Right ventricle myocardium superior (tissue), 1 donor: ENCODE data around the gene DPP9. TPM values are rescaled to one million over a fixed set of nuclear protein-coding genes. Genes with fewer than 3 reads are reported as not detected.
"Not testable (repeated sequence)": the region's sequence is repeated elsewhere in the genome, so short reads cannot be mapped to it uniquely, and the experiment has no call there.

ENCODE experiments used
- ATAC-seq: fragments of 200-7000 bp; cut with Tn5 transposase; one replicate; pipeline ENCODE4 v1.9.1; 2020; ENCODE audit warnings: mild to moderate bottlenecking; ENCODE audit not compliant: poor library complexity
- DNase-seq: peaks from one replicate; pipeline ENCODE4 v3.0.0-alpha.2; 2020
- intact Hi-C: fragments of 100-400 bp; cut with DNase I; formaldehyde crosslinking; loops from one replicate; pipeline ENCODE4 v1.11.2; 2022
- total RNA-seq: library from RNA; stranded (reverse); fragmentation: NEBNext Ultra II Directional; extraction: Animal tissue kit (Norgen Biotek cat#: 25700); gene quantifications from one replicate; pipeline ENCODE4 v1.2.1, GENCODE V29; 2021
- donor health status: DM: no; HTN: yes; CAD: no; lungs with severe emphysema.

DPP9 gene
- total RNA-seq, 1 donor from 2014 or later, result 54.0 TPM

- no peak for ATAC-seq
- intact Hi-C loops, result no loop called here
These were observed 8.0 kb downstream of the DPP9 start for GRCh38 chr19:4715529-4716221.

DNA sequence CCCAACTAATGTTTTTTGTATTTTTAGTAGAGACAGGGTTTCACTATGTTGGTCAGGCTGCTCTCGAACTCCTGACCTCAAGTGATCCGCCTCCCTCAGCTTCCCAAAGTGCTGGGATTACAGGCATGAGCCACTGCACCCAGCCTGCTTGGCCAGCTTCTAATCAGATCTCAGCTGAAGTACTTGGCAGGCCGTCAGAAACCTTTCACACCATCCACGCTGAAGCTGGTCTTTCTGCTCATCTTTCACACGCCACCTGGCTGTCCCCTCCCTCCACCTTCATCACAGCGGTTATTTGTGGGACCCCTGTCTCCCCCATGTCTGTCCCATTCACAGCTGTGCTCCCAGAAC, 8.5 kb downstream of the DPP9 start:
- intact Hi-C loops, ATAC-seq, DNase-seq: not testable (repeated sequence)

More at GRCh38 chr19:4715529-4716221, 8.0 kb downstream of the DPP9 start:
- DNase-seq, result peak; percentile 63

DNA sequence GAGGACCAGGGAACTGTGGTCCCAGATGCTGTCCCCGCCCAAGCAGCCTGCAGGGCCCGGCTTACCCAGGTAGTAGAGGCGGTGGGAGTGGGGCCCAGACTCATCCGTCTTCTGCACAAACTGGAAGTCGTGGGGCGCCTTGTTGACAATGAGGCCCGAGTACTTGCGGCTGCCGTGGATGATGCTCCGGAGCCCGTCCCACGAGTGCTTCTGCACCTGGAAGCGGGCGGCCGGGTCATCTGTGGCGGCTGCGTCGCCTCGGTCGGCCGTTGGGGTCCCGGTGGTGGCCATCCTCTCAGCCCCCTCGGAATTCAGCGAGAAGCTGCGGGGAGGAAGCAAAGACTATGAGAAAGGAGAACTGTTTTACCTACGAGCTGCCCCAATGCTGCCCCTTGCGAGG, 9.6 kb downstream of the DPP9 start:
- no peak for DNase-seq
- intact Hi-C loops, result no loop called here
- ATAC-seq, result no peak

GRCh38 chr19:4713384-4713951, 10.2 kb downstream of the DPP9 start:
- ATAC-seq, result peak; percentile 56
- peak; percentile 84 for DNase-seq
- intact Hi-C loops, result no loop called here

- intact Hi-C loops, result no loop called here
- DNase-seq, result no peak
These were observed 10.9 kb downstream of the DPP9 start for GRCh38 chr19:4712771-4713170.

GRCh38 chr19:4711211-4711610, 12.4 kb downstream of the DPP9 start:
- intact Hi-C loops, result no loop called here
- no peak for DNase-seq
- no peak for ATAC-seq

More at GRCh38 chr19:4712771-4713170, 10.9 kb downstream of the DPP9 start:
- ATAC-seq, result no peak

- intact Hi-C loops, result no loop called here
- DNase-seq (no peak), ATAC-seq (no peak)
These were observed 13.4 kb downstream of the DPP9 start for GRCh38 chr19:4710281-4710600.

DNA sequence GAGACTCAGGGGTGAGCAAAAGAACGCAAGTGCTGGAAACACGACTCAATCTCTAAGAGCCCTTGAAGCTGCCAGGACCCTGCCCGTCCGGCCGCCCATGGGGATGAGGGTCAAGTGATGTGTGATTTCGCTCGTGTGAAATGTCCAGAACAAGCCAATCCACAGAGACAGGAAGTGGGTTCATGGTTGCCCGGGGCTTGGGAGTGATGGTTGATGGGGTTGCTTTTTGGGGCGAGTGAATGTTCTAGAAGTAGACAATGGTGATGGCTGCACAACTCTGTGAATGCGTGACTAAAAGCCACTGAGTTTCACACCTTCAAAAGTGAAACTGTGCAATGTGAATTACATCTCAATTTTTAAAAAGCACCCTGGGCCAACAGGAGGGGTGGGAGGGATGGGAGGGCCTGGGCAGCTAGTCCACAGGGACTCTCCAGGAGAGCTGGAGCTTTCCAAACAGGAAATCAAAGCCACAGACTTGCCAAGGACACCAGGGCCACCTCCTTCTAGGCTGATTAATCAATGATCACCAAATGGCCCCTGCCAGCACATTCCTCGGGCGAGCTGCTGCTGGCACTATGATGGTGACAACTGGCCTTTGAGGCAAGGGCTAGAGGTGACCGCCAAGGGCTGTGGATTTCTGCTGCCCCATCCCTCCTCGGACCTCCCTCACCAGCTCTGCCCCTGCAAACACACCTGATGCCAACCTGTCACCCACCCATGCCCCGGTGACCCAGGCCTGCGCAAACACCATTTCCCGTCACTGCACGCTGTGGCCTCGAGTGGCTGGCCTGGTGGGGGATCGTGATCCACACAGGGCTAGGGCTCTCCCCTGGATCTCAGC, 14.0 kb downstream of the DPP9 start:
- intact Hi-C loops, result no loop called here
- DNase-seq (no peak), ATAC-seq (peak; percentile 29)

GRCh38 chr19:4707956-4708650, 15.5 kb downstream of the DPP9 start:
- ATAC-seq (peak; percentile 76), DNase-seq (peak; percentile 75)
- intact Hi-C loops, result no loop called here

DNA sequence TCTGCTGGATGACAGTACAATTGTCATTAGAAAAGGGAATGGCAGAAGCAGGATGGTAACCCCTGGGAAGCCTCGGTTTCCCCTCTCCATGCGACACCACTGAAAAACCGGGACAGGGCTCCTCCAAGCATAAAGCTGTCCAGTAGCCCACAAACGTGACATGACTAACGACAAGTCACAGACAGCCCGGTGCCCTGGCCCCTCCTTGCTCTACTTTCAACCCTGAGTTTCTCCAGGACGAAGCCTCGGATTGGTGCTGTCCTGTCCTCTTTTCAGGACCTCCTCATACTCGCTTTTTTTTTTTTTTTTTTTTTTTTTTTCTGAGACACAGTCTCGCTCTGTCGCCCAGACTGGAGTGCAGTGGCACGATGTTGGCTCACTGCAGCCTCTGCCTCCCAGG, 16.3 kb downstream of the DPP9 start:
- intact Hi-C loops, result no loop called here
- ATAC-seq, result peak; percentile 41
- no peak for DNase-seq

GRCh38 chr19:4705413-4706131, 18.1 kb downstream of the DPP9 start:
- DNase-seq (peak; percentile 67), ATAC-seq (peak; percentile 5)
- intact Hi-C loops, result no loop called here

DNA sequence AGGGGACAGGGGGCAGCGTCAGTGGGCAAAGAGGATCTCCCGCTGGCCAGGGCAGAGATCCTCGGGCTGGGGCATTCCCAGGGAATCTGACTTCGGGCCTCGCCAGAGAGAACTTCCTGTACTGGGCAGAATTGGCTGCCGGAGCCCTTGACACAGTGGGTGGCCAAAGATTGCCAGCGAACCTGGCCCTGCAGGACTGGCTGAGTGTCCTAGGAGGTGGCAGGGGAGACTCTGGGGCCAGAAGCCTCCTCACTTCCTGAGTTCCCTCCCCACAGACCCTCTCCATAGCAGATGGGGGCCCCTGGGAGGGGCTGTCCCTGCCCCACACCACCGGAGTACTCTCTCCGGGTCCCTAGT, 19.3 kb downstream of the DPP9 start:
- DNase-seq, result no peak
- intact Hi-C loops, result no loop called here
- ATAC-seq, result no peak

DNA sequence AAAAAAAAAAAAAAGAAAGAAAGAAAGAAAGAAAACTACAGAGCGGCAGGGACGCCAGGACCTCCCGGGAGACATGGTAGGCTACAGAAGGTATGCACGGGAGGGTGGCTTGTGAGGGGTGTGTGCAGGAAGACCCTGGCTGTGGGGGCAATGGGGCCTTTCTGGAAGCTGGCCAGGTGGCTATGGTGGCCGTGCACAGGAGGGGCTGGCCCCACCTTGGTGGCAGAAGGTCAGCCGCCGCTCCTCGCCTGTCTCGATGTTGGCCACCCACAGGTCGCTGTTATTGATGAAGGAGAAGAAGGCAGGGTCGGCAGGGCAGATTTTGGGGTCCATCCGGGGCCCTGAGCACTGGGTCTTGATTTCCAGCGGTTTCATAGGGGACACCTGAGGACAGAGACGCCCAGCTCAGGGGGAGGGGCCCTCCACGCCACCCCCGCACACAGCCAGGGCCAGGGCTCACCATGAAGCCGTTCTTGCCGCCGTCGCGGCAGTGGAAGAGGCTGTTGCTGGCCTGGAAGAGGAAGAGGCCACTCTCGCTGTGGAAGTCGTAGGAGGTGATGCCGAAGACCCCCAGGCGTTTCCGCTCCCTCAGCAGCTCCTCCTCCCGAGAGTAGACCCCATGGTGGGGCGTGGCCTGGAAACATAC, 19.8 kb downstream of the DPP9 start:
- intact Hi-C loops, result no loop called here
- DNase-seq, result no peak
- no peak for ATAC-seq

GRCh38 chr19:4702764-4703163, 20.9 kb downstream of the DPP9 start:
- intact Hi-C loops, result no loop called here
- no peak for ATAC-seq
- DNase-seq, result no peak

GRCh38 chr19:4701557-4701956, 22.1 kb downstream of the DPP9 start:
- intact Hi-C loops, result no loop called here
- ATAC-seq (no peak), DNase-seq (no peak)

GRCh38 chr19:4700693-4700970, 23.0 kb downstream of the DPP9 start:
- intact Hi-C loops, result no loop called here
- no peak for ATAC-seq
- no peak for DNase-seq

- intact Hi-C loops, result no loop called here
- ATAC-seq (no peak), DNase-seq (no peak)
These were observed 23.6 kb downstream of the DPP9 start for GRCh38 chr19:4699826-4700692.

DNA sequence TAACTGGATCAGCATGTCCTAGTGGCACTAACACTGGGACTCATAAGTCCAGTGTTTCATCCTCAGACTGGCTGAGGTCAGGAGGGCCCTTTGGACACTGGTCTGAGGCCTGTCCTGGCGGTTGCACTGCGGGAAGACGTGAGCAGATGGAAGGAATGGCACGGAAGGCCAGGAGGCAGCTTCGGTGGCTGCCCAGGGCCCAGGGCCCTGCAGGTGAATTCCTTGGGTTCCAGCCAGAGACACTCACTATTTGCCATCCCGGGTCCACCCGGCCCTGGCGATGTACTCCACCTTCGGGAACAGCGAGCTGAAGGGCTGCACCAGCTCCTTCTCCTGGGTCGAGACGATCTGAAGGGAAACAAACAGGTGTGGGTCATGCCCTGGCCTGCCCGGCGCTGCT, 26.3 kb downstream of the DPP9 start:
- DNase-seq, result no peak
- ATAC-seq, result no peak
- intact Hi-C loops, result no loop called here
